HG03575 (cell line): Measurements from ENCODE around the gene GMCL2.

Source experiments
- ATAC-seq: cut with Tn5 transposase; IDR thresholded peaks from one replicate; pipeline ENCODE4 v1.9.1; 2021; ENCODE audit not compliant: unreplicated experiment, insufficient number of reproducible peaks, low FRiP score; ENCODE audit errors: extremely low read depth

Gene GMCL2

DNA sequence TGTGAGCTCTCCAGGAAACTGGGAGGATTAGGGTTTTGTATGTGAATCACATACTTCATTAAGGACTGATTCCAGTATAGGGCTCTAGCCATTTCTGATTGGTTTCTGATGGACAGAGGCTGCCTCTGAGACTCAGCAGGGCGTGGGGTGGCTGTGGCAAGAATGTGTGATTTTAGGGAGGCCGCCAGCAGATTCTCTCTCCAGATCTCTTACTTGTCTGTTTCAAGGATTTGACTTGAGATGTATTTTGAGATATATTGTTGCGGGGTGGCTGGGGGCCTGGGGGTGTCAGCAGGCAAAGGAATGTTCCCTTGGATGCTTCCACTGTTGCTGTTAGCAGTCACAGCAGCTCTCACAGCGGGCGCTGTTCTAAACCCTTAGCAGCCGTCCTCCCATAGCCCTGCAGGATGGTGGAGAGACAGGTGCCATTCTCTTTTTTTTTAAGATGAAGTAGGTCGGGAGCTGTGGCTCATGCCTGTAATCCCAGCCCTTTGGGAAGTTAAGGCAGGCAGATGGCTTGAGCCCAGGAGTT lies 9.2 kb upstream of the GMCL2 start:
- ATAC-seq, result no peak

DNA sequence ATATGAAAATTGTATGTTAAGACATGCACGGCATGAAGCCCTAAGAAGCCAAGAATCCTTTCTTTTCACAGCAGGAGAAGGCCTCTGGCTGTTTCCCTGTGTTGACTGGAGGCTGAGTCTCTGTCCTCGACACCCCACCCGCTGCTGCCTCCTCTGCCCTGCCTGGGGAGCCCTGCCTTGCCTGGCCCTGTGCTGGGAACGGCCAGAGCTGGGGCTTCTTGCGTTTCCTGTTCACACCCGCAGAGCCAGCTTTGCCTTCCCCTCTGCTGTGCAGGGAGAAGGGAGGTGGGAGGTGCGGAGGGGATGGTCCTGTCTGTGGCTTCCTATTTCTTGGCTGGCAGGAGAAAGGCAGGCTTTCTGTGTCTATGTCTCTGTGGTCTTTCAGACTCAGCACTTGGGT lies 6.9 kb upstream of the GMCL2 start:
- ATAC-seq, result no peak

DNA sequence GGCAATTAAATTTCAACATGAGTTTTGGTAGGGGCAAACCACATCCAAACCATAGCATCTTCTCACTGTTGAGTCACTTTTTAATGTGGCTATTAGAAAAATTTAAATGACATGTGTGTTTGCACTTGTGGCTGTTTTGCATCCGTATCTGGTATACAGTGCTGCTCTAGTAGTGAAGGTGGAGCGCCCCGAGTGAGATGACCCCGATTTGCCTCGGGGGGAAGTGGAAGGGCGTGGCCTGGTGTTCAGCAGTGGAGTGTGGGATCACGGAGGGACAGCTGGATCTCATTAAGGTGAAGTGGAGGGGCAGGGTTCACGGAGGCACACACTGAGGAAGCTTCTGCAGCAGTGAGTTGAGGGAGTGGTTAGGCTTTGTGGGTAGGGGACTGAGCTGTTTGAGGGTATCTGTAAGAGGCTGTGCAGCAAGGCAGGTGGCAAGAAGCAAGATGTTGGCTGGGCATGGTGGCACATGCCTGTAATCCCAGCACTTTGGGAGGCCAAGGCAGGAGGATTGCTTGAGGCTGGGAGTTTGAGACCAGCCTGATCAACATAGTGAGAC lies 6.2 kb upstream of the GMCL2 start:
- ATAC-seq, result no peak

- ATAC-seq, result no peak
These were observed 5.6 kb upstream of the GMCL2 start for GRCh38 chr5:178192787-178193186.

GRCh38 chr5:178192244-178192643 lies 5.1 kb upstream of the GMCL2 start:
- no peak for ATAC-seq

- no peak for ATAC-seq
These were observed 4.5 kb upstream of the GMCL2 start for GRCh38 chr5:178191661-178192060.

DNA sequence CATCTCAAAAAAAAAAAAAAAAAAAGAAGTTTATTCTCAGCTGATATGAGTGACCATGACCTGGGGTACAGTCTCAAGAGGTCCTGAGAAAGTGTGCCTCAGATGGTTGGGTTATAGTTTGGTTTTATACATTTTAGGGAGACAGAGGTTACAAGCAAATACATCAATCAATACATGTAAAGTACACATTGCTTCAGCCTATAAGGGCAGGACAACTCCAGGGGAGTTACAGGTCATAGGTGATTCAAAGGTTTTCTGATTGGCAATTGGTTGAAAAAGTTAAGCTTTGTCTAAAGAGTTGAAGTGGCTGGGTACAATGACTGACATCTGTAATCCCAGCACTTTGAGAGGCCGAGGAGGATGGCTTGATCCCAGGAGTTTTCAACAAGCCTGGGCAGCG lies 2.3 kb upstream of the GMCL2 start:
- ATAC-seq, result no peak

GRCh38 chr5:178186427-178186826 lies 744 bp downstream of the GMCL2 start:
- no peak for ATAC-seq

DNA sequence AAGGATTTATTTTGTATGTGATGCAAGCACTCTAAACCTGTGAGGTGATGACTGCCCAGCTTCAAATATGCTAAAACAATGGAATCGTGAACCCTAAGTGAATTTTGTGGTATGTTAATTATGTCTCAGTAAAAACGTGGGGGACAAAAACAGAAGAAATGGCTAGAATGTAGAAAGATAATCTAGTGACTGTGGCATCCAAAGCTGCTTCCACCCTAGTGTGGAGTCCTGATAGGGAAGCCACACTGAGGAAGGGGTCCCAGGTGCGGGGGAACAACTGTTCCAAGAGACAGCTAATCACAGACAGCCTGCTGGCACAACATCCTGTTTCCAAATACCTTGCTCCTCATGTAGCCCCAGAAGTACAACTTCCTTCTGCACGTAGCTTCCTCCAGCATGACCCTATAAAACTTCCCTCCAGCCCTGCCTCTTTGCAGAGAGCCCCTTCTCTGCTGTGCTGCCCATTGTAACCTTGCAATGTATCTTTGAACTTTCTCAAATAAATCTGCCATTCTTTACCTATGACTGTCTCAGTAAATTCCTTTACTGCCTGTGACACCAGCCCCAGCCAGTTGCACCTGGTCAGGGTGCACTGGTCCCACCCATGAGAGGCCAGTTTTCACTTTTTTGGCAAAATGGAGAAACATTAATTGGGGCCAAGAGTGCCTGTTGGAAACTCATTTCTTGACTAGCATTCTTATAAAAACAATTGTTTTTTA lies 4.9 kb downstream of the GMCL2 start:
- ATAC-seq, result no peak

- ATAC-seq, result no peak
These were observed 6.9 kb downstream of the GMCL2 start for GRCh38 chr5:178180141-178180863.

DNA sequence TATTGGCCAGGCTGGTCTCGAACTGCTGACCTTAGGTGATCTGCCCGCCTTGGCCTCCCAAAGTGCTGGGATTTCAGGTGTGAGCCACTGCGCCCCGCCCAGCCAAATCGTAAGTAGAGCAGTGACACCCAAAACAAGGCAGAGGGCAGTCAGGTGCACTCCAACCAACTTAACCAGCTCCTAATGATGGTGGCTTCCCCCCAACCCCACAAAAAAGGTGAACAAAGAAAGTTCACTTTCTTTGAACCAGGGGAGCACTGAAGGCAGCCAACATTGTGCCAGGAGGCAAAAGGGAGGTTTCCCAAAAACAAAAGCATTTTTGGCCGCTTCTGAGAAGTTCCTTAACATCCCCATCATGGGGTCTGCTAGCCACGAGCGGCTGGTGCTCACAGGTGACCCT lies 9.6 kb downstream of the GMCL2 start:
- ATAC-seq, result no peak

- ATAC-seq, result no peak
These were observed 10.4 kb downstream of the GMCL2 start for GRCh38 chr5:178176791-178177190.

DNA sequence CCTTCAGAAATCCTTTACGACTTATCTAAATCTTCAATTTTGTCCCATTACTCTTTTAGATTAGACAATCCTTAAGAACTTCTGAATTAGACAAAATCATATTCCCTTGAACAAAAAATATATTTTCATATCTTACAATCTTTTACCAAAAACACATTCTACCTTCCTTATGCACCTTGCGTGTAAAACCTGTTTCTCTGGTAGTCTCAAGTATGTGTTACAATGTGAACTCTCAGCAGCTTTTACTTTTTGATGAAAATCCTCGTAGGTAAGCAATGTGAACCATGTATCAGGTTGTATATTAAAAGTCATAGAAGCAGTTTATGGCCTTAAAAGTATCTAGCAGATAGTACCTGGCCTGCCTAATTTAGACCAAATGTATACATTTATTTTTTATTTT lies 12.7 kb downstream of the GMCL2 start:
- ATAC-seq, result no peak

- ATAC-seq, result no peak
These were observed 16.7 kb downstream of the GMCL2 start for GRCh38 chr5:178170455-178170854.

- no peak for ATAC-seq
These were observed 21.6 kb downstream of the GMCL2 start for GRCh38 chr5:178165581-178165980.

DNA sequence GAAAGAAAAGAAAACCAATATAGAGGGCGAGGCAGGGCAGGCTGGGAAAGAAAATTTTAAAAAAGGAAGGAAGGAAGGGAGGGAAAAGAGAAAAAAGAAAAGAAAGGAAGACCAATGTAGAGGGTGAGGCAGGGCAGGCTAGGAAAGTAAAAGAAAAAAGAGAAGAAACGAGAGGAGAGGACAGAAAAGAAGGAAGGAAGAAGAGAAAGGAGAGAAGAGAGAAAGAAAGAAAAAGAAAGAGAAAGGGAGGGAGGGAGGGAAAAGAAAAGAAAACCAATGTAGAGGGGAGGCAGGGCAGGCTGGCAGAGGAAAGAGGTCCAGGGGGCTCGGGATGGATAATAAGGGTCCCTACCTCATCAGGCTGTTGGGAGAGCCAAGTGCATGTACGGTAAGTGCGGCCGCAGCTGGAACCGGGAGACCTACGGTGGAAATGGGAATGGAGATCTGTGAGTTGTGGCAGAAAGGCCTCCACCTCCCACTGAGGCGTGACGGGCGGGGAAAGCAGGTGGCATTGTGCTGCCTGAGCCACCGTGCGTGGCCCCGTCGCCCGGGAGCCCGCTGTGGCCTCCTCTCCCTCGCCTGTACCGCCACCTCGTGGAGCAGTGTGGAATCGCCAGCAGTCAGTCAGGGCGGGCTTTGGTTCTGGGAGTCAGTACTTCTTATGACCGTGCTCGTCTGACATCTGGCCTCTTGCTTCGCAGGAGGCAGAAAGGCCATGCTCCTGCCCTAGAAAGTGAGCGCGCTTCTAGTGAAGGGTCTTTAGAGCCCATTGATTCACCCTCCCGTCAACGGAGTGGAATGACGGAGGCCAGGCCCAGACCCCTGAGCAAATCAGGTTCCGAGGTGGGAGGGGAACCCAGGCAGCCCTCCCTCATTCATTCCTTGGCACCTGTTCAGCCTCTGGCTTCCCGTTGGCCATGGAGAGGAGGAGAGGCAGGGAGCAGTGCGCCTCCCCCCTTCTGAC lies 23.1 kb downstream of the GMCL2 start:
- no peak for ATAC-seq

- ATAC-seq, result no peak
These were observed 24.7 kb downstream of the GMCL2 start for GRCh38 chr5:178162481-178162880.

DNA sequence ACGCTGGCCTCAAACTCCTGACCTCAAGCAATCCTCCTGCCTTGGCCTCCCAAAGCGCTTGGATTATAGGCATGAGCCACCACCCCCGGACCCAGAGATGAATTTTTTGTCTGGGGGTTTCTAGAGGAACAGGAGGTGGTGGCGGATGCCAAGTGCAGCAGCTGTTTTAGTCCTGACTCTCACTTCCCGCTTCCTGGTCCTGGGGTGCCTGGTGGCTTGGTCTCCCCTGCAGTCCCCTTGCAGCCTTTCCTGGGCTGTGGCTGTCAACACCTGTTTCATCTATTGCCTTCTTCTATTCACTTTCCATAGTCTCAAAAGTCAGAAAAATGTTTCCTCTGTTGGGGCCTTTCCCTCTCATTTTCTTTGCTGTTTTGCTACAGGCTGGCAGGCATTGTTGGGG lies 27.0 kb downstream of the GMCL2 start:
- no peak for ATAC-seq

- ATAC-seq, result no peak
These were observed 32.1 kb downstream of the GMCL2 start for GRCh38 chr5:178155065-178155464.
